ENCODE measurements around the gene SH3BP4. TPM values are rescaled to one million over a fixed set of nuclear protein-coding genes. Genes with fewer than 3 reads are reported as not detected.

SH3BP4 gene
- total and polyA plus RNA-seq, 2 of the 13 experiments (the other 11 are each of a cell fraction or from before 2014, with no cell fraction given) = 34.6 to 99.1 TPM

GRCh38 chr2:234996069-234996940 lies 44.5 kb downstream of the SH3BP4 start (continued):
- no peak for TF ChIP-seq SP4 (CRISPR knock-in tag; IDR thresholded peaks at IDR 0.05)
- no peak for TF ChIP-seq JUNB (CRISPR knock-in tag; IDR thresholded peaks at IDR 0.05; ENCODE audit: borderline replicate concordance)
- TF ChIP-seq, protein P1, sequence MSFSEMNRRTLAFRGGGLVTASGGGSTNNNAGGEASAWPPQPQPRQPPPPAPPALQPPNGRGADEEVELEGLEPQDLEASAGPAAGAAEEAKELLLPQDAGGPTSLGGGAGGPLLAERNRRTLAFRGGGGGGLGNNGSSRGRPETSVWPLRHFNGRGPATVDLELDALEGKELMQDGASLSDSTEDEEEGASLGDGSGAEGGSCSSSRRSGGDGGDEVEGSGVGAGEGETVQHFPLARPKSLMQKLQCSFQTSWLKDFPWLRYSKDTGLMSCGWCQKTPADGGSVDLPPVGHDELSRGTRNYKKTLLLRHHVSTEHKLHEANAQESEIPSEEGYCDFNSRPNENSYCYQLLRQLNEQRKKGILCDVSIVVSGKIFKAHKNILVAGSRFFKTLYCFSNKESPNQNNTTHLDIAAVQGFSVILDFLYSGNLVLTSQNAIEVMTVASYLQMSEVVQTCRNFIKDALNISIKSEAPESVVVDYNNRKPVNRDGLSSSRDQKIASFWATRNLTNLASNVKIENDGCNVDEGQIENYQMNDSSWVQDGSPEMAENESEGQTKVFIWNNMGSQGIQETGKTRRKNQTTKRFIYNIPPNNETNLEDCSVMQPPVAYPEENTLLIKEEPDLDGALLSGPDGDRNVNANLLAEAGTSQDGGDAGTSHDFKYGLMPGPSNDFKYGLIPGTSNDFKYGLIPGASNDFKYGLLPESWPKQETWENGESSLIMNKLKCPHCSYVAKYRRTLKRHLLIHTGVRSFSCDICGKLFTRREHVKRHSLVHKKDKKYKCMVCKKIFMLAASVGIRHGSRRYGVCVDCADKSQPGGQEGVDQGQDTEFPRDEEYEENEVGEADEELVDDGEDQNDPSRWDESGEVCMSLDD (CRISPR knock-in tag; IDR thresholded peaks at IDR 0.05; ENCODE audit: borderline replicate concordance) = no peak
- TF ChIP-seq ZSCAN20 (CRISPR knock-in tag; IDR thresholded peaks at IDR 0.05; ENCODE audit: borderline replicate concordance) = no peak
- no peak for TF ChIP-seq EED (CRISPR knock-in tag; IDR thresholded peaks at IDR 0.05)
- TF ChIP-seq EEA1 (CRISPR knock-in tag; IDR thresholded peaks at IDR 0.05; ENCODE audit: borderline replicate concordance) = no peak
- TF ChIP-seq ZNF343 (CRISPR knock-in tag; IDR thresholded peaks at IDR 0.05) = no peak
- TF ChIP-seq ZNF770 (CRISPR knock-in tag; IDR thresholded peaks at IDR 0.05) = 0 out of 2 replicates have a peak, but pooled peaks have one; percentile 1
- no peak for TF ChIP-seq ZNF572 (CRISPR knock-in tag; IDR thresholded peaks at IDR 0.05)
- no peak for TF ChIP-seq ZNF780A (CRISPR knock-in tag; IDR thresholded peaks at IDR 0.05)
- TF ChIP-seq ZNF792 (CRISPR knock-in tag; IDR thresholded peaks at IDR 0.05) = no peak
- TF ChIP-seq ASH2L (IDR thresholded peaks at IDR 0.05; ENCODE audit: insufficient read length, low read depth, low read length) = peak; percentile 33
- TF ChIP-seq TAF15 (IDR thresholded peaks at IDR 0.05; ENCODE audit: low read depth, low read length, poor library complexity, severe bottlenecking) = no peak
- no peak for TF ChIP-seq DBP (CRISPR knock-in tag; IDR thresholded peaks at IDR 0.05; ENCODE audit: not compliant biosample characterization)
- TF ChIP-seq ZNF3 (CRISPR knock-in tag; IDR thresholded peaks at IDR 0.05) = no peak
- TF ChIP-seq, protein P2, sequence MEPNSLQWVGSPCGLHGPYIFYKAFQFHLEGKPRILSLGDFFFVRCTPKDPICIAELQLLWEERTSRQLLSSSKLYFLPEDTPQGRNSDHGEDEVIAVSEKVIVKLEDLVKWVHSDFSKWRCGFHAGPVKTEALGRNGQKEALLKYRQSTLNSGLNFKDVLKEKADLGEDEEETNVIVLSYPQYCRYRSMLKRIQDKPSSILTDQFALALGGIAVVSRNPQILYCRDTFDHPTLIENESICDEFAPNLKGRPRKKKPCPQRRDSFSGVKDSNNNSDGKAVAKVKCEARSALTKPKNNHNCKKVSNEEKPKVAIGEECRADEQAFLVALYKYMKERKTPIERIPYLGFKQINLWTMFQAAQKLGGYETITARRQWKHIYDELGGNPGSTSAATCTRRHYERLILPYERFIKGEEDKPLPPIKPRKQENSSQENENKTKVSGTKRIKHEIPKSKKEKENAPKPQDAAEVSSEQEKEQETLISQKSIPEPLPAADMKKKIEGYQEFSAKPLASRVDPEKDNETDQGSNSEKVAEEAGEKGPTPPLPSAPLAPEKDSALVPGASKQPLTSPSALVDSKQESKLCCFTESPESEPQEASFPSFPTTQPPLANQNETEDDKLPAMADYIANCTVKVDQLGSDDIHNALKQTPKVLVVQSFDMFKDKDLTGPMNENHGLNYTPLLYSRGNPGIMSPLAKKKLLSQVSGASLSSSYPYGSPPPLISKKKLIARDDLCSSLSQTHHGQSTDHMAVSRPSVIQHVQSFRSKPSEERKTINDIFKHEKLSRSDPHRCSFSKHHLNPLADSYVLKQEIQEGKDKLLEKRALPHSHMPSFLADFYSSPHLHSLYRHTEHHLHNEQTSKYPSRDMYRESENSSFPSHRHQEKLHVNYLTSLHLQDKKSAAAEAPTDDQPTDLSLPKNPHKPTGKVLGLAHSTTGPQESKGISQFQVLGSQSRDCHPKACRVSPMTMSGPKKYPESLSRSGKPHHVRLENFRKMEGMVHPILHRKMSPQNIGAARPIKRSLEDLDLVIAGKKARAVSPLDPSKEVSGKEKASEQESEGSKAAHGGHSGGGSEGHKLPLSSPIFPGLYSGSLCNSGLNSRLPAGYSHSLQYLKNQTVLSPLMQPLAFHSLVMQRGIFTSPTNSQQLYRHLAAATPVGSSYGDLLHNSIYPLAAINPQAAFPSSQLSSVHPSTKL (CRISPR knock-in tag; IDR thresholded peaks at IDR 0.05) = 0 out of 2 replicates have a peak, but pooled peaks have one; percentile 20
- TF ChIP-seq ZNF160 (CRISPR knock-in tag; IDR thresholded peaks at IDR 0.05) = no peak
- TF ChIP-seq ZBTB42 (CRISPR knock-in tag; IDR thresholded peaks at IDR 0.05) = no peak
- TF ChIP-seq ZNF678 (CRISPR knock-in tag; IDR thresholded peaks at IDR 0.05) = no peak
- TF ChIP-seq ZNF432 (CRISPR knock-in tag; IDR thresholded peaks at IDR 0.05; ENCODE audit: borderline replicate concordance) = no peak

Data from HepG2 (cell line).